AG09309 (cell line): ENCODE results near the gene SARS1.

Source experiments
- DNase-seq: peaks from one replicate; pipeline ENCODE4 v3.0.0-alpha.2; 2010; ENCODE audit warnings: low read depth
- H3K4me3 ChIP-seq: 2 replicates; pipeline ENCODE4 v1.5.1; 2011; ENCODE audit warnings: mild to moderate bottlenecking, low read depth, low read length, moderate library complexity; ENCODE audit not compliant: control insufficient read depth
- TF ChIP-seq, protein P1 (sequence below): IDR thresholded peaks from 2 replicates; pipeline ENCODE4 v1.5.1; 2011; ENCODE audit warnings: mild to moderate bottlenecking, low read depth, low read length, inconsistent platforms; ENCODE audit not compliant: insufficient read depth, control insufficient read depth; ENCODE audit errors: missing control alignments

Gene SARS1

DNA sequence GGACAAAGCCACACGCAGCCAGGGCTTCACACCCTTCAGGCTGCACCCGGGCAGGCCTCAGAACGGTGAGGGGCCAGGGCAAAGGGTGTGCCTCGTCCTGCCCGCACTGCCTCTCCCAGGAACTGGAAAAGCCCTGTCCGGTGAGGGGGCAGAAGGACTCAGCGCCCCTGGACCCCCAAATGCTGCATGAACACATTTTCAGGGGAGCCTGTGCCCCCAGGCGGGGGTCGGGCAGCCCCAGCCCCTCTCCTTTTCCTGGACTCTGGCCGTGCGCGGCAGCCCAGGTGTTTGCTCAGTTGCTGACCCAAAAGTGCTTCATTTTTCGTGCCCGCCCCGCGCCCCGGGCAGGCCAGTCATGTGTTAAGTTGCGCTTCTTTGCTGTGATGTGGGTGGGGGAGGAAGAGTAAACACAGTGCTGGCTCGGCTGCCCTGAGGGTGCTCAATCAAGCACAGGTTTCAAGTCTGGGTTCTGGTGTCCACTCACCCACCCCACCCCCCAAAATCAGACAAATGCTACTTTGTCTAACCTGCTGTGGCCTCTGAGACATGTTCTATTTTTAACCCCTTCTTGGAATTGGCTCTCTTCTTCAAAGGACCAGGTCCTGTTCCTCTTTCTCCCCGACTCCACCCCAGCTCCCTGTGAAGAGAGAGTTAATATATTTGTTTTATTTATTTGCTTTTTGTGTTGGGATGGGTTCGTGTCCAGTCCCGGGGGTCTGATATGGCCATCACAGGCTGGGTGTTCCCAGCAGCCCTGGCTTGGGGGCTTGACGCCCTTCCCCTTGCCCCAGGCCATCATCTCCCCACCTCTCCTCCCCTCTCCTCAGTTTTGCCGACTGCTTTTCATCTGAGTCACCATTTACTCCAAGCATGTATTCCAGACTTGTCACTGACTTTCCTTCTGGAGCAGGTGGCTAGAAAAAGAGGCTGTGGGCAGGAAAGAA, 61.1 kb downstream of the SARS1 start:
- no peak for DNase-seq
- TF ChIP-seq, protein P1, sequence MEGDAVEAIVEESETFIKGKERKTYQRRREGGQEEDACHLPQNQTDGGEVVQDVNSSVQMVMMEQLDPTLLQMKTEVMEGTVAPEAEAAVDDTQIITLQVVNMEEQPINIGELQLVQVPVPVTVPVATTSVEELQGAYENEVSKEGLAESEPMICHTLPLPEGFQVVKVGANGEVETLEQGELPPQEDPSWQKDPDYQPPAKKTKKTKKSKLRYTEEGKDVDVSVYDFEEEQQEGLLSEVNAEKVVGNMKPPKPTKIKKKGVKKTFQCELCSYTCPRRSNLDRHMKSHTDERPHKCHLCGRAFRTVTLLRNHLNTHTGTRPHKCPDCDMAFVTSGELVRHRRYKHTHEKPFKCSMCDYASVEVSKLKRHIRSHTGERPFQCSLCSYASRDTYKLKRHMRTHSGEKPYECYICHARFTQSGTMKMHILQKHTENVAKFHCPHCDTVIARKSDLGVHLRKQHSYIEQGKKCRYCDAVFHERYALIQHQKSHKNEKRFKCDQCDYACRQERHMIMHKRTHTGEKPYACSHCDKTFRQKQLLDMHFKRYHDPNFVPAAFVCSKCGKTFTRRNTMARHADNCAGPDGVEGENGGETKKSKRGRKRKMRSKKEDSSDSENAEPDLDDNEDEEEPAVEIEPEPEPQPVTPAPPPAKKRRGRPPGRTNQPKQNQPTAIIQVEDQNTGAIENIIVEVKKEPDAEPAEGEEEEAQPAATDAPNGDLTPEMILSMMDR: no peak
- no peak overlapping the region for H3K4me3 ChIP-seq

DNA sequence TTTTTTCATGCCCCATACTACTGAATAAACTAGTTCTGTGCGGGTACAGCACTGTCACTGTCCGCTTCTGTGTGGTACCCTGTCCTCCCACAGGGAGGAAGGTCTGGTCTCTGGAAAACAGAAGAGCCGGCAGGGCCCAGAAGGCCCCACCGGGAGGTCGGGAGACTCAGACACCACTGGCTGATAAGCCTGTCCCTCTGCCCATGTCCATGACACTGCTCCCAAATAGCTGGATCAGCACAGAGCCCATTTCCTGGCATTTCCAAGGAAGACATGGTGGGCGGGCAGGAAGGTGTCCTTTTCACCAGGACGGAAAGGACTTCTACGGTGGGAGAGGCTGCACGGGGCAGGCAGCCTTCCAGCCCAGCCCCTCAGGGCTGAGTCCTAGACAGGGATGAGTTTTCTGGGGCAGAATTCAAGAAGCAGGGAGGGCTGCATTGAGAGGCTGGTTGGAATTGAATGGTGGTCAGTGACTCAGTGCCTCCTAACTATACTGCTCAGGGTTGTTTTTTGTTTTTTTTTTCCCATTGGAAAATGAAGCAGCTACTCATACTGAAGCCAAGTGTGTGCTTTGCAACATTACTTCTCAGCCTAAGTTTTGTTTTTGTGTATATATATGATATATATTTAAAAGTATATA, 62.1 kb downstream of the SARS1 start:
- DNase-seq: peak; percentile 24
- no peak overlapping the region for H3K4me3 ChIP-seq
- TF ChIP-seq, protein P1: no peak

DNA sequence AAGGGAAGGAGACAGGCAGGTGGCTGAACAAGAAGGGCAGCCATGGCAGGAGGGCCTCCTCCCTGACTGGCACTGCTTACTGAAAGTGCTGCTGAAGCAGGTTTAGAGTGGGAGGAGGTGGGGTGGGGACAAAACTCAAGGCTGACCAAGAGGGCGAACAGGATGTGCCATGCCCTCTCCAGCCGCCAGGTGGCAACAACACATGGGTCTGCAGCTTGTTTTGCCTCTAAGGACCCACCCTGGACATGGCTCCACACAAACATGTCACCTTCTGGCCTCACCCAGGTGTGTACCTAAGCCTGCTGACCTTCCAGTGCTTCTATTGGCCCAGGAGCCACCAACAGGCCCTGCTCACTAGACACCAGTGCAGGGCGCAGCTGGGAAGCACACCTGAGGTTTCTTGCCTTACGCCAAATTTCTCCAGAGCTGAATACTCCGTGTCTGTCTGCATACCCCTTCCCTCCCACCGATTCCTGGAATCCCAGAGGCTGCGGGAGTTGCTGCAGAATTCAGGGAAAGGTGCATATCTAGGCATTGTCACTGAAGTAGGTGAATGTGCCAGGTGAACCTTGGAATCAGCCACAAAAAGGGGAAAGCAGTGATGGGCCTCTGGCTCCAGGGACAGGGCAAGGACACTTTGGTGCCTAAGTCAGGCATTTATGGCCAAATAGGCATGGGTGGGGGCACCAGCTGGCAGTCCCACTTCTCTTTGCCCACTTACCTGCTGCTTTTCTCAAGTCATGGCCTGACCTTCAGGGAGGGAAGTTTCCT, 63.9 kb downstream of the SARS1 start:
- no peak overlapping the region for H3K4me3 ChIP-seq
- DNase-seq: no peak
- TF ChIP-seq, protein P1: peak; percentile 93

DNA sequence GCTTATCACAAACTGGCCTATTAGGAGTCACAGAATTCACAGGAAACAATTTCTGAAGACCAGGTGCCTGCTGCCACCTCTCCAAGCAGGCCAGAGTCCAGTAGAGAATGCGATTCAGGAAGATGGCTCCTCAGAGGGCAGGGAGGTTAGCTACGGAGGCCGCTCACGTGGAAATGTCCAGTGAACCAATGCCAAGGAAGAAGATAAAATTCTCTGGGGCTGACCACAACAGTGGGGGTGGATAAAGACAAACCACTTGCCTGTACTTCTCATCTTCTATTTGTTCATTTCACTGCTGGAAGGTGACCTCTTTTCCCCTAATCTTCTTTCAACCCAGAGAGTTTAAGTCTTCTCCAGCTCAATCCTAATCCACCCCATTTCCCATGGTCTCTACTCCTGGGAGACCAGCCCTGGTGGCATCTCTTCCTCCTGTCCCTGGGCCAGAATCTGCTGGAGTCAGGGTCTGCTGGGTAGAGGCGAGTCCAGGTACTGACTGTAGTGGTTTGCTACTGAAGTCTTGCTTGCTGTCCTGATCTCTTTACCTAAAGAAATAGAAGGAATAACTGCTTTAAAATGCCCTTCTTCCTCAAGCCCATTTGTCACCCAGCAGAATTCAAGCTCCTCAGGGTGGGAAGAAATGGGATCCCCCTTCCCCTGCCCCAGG, 66.0 kb downstream of the SARS1 start:
- H3K4me3 ChIP-seq: no peak overlapping the region
- TF ChIP-seq, protein P1: no peak
- DNase-seq: no peak

DNA sequence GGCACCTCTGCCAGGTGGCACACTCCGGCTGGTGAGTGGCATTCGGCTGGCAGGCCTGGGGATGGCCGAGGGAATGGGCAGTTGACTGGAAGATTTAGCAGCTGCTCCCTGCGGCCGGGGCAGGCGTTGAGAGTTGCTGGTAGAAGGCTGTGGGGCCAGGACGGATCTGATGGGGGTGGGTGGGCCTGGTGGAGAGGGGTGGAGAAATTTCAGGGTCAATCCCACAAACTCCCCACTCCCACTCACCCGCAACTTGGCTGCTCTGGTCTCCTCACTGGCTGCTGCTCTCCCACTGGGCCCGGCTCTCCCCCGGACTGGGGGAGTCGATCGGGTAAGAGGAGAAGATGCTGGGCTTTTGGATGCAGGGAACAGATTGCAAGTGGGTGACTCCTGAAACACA, 67.1 kb downstream of the SARS1 start:
- DNase-seq: no peak
- TF ChIP-seq, protein P1: no peak
- no peak overlapping the region for H3K4me3 ChIP-seq
